ENCODE data around the gene GARIN5B.

Gene GARIN5B

GRCh38 chr19:55311797-55312196 lies 51.3 kb downstream of the GARIN5B start:
- in situ Hi-C loops (cut with MboI; ENCODE audit: low sequenced_read_pairs, unreplicated experiment): no loop called here
- no peak for TF ChIP-seq CTCF (IDR thresholded peaks at IDR 0.05; ENCODE audit: borderline replicate concordance, control extremely low read depth, extremely low read depth, insufficient read depth, missing control alignments)
- no peak for DNase-seq (ENCODE audit: low spot score)

GRCh38 chr19:55311397-55311796 lies 51.7 kb downstream of the GARIN5B start:
- TF ChIP-seq CTCF (IDR thresholded peaks at IDR 0.05; ENCODE audit: borderline replicate concordance, control extremely low read depth, extremely low read depth, insufficient read depth, missing control alignments): no peak
- DNase-seq (ENCODE audit: low spot score): no peak
- in situ Hi-C loops (cut with MboI; ENCODE audit: low sequenced_read_pairs, unreplicated experiment): no loop called here

GRCh38 chr19:55310498-55310897 lies 52.6 kb downstream of the GARIN5B start:
- TF ChIP-seq CTCF (IDR thresholded peaks at IDR 0.05; ENCODE audit: borderline replicate concordance, control extremely low read depth, extremely low read depth, insufficient read depth, missing control alignments): no peak
- DNase-seq (ENCODE audit: low spot score): no peak
- in situ Hi-C loops (cut with MboI; ENCODE audit: low sequenced_read_pairs, unreplicated experiment): no loop called here

- in situ Hi-C loops (cut with MboI; ENCODE audit: low sequenced_read_pairs, unreplicated experiment): no loop called here
- no peak for TF ChIP-seq CTCF (IDR thresholded peaks at IDR 0.05; ENCODE audit: borderline replicate concordance, control extremely low read depth, extremely low read depth, insufficient read depth, missing control alignments)
- no peak for DNase-seq (ENCODE audit: low spot score)
Measured at GRCh38 chr19:55309448-55309847, 53.6 kb downstream of the GARIN5B start.

GRCh38 chr19:55308281-55308680 lies 54.8 kb downstream of the GARIN5B start:
- no peak for TF ChIP-seq CTCF (IDR thresholded peaks at IDR 0.05; ENCODE audit: borderline replicate concordance, control extremely low read depth, extremely low read depth, insufficient read depth, missing control alignments)
- in situ Hi-C loops (cut with MboI; ENCODE audit: low sequenced_read_pairs, unreplicated experiment): no loop called here
- DNase-seq (ENCODE audit: low spot score): no peak

- in situ Hi-C loops (cut with MboI; ENCODE audit: low sequenced_read_pairs, unreplicated experiment): no loop called here
- TF ChIP-seq CTCF (IDR thresholded peaks at IDR 0.05; ENCODE audit: borderline replicate concordance, control extremely low read depth, extremely low read depth, insufficient read depth, missing control alignments): no peak
- DNase-seq (ENCODE audit: low spot score): no peak
Measured at GRCh38 chr19:55306712-55307111, 56.3 kb downstream of the GARIN5B start.

All from GM13976 (cell line).